ENCODE measurements around the gene CDK7. TPM values are rescaled to one million over a fixed set of nuclear protein-coding genes. Genes with fewer than 3 reads are reported as not detected.

Gene CDK7
- 10 to 100 TPM; 21.8 to 40.7 (median 32.2) TPM for total RNA-seq

DNA sequence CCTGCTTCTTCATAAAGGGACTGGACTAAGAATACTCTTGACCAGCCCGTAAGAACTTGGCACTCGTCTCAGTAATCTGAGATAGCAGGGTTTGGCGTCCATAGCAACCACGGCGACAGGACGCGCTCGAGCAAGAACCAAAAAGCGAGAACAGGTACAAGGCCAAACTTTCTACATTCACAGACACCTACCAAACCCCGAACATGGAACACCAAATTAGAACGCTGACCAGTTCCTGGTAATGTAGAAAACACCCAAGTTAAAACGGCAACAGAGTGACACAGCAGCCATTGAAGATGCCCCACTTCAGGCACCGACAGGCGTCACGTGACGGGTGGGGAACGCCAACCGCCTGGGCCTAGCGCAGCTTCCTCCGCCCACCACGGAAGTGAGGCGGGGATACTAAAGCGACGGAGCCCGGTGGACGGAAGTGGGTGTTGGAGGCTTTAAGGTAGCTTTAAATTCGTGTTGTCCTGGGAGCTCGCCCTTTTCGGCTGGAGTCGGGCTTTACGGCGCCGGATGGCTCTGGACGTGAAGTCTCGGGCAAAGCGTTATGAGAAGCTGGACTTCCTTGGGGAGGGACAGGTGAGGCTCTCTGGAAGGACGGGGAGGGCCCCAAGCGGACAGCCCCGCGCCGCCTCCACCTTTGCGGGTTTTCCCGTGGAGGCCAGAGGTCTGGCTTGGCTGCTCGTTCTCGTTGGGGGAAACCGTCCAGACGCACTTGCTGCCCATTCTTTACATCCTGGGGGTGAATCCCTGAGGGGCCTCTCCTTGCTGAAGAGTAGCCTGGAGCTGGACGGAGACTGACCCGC, at the start of gene CDK7:
CDK7 (plus strand) TSS at position 430 of the 812 bp plus-strand sequence; CDS start at position 520, 90 bp downstream.
- peaks cover 0 to 18% (median 3%) of the 10 kb centered on the region in 3 donors for H3K36me3 ChIP-seq
- peak; percentile 78 for DNase-seq
- peak within 1 kb of the TSS; percentile 88 to 96 (median 90) for H3K27ac ChIP-seq
- H3K27me3 ChIP-seq, result no peaks in the 10 kb centered on the region
- H3K4me1 ChIP-seq, result peaks cover 13 to 78% (median 23%) of the 10 kb centered on the region in 3 donors
- WGBS, 2 donors, result 0 to 2% methylated on average over 19 to 39 of the region's 49 CpGs
- peak within 1 kb of the TSS; percentile 68 to 96 (median 80) for H3K4me3 ChIP-seq
- peak in 3 of 4 donors; percentile 33 to 63 (median 54) for TF ChIP-seq POLR2A (IDR thresholded peaks at IDR 0.05)
- TF ChIP-seq, protein P1, sequence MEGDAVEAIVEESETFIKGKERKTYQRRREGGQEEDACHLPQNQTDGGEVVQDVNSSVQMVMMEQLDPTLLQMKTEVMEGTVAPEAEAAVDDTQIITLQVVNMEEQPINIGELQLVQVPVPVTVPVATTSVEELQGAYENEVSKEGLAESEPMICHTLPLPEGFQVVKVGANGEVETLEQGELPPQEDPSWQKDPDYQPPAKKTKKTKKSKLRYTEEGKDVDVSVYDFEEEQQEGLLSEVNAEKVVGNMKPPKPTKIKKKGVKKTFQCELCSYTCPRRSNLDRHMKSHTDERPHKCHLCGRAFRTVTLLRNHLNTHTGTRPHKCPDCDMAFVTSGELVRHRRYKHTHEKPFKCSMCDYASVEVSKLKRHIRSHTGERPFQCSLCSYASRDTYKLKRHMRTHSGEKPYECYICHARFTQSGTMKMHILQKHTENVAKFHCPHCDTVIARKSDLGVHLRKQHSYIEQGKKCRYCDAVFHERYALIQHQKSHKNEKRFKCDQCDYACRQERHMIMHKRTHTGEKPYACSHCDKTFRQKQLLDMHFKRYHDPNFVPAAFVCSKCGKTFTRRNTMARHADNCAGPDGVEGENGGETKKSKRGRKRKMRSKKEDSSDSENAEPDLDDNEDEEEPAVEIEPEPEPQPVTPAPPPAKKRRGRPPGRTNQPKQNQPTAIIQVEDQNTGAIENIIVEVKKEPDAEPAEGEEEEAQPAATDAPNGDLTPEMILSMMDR (IDR thresholded peaks at IDR 0.05), result peak in 1 of 6 experiments; percentile 11
- H3K9me3 ChIP-seq, result no peaks in the 10 kb centered on the region
- intact Hi-C loops (cut with DNase I), result no loop called here

DNA sequence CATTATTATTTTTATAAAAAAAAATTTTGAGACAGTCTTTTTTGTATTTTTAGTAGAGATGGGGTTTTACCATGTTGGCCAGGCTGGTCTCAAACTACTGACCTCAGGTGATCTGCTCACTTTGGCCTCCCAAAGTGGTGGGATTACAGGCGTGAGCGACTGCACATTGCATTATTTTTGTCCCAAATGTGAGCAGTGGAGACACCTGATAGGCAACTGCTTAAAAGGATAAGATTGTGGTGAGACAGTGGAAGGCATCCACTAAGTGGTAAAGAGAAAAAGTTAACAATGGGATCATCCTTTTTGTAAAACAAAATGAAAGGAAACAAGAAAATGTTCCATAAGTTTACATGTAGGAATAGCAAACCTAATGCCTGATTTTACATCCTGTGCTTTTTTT, 47.3 kb upstream of the CDK7 start:
- WGBS, 2 donors, result 93 to 100% methylated on average over 2 of the region's 2 CpGs
- intact Hi-C loops (cut with DNase I), result no loop called here
- Histone ChIP-seq H3K4me3 (no peak overlapping the region), H3K4me1 (peaks cover 7 to 20% (median 15%) of the 10 kb centered on the region in 3 donors), H3K36me3 (no peaks in the 10 kb centered on the region), H3K27me3 (no peaks in the 10 kb centered on the region), H3K9me3 (no peaks in the 10 kb centered on the region), H3K27ac (no peak overlapping the region)
- no peak for DNase-seq
- no peak for TF ChIP-seq POLR2A (IDR thresholded peaks at IDR 0.05)
- TF ChIP-seq, protein P1 (IDR thresholded peaks at IDR 0.05), result no peak

DNA sequence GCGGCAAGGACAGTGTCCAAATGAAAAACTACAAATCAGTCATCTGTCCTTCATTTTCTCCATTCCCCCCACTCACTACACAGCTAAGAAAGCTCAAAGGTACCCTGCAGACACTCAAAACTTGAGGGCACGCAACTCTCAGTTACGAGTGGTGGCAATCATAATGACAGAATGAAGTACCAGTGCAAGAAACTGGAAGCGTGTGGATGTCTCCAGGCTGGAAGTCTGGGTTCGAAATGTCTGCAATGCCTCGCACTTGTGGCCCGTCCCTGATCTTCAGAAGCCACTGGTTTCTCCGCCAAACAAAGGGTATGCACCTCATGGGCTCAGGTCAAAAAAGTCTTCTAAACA, 45.9 kb upstream of the CDK7 start:
- H3K9me3 ChIP-seq, result no peaks in the 10 kb centered on the region
- TF ChIP-seq, protein P1 (IDR thresholded peaks at IDR 0.05), result no peak
- no peak for TF ChIP-seq POLR2A (IDR thresholded peaks at IDR 0.05)
- H3K36me3 ChIP-seq, result no peaks in the 10 kb centered on the region
- peaks cover 7 to 20% (median 15%) of the 10 kb centered on the region in 3 donors for H3K4me1 ChIP-seq
- H3K4me3 ChIP-seq, result peak overlapping the region; percentile 53 to 92 (median 63)
- intact Hi-C loops (cut with DNase I), result no loop called here
- H3K27me3 ChIP-seq, result no peaks in the 10 kb centered on the region
- DNase-seq, result no peak
- WGBS, 2 donors, result 13 to 22% methylated on average over 8 of the region's 8 CpGs
- peak overlapping the region; percentile 75 to 85 (median 79) for H3K27ac ChIP-seq

DNA sequence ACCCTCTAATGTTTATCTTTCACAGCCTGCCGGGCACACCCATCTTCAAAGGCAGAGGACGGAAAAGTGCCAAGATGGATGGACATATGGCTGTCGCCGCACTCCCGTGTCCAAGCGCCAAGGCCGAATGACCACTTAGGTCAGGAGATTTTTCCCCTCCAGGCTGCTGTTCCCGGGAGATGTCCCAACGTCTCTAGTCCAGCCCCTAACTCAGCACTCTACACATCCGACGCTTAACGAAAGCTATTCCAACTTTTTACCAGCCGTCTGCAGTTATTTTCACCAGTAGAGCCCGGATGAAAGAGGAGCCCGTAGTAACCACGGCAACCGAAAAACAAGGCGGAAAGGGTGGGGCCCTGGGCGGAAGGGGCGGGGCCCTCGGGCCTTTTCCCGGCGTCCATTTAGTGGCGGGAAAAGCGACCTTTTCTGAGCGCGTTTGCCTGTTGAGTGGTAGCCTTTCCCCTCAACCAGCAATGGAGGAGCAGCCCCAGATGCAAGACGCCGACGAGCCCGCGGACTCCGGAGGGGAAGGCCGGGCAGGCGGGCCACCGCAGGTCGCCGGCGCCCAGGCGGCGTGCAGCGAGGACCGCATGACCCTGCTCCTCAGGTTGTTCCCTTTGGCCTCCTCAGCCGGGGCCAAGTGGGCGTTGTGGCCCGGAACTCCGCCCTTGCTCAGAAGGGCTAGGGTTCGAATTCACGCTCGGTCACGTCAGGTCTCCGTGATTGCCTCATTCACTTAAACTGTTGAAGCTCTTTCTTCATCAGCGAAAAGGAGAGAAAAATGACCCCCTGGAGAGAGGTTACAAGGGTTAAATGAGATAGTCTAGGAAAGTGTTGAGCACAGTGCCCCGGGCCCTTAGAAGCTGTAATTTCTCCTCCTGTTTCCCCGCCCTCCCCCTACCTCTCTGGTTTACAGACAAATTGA, 45.3 kb upstream of the CDK7 start, which contains the start of gene CENPH:
CENPH (plus strand) TSS at position 422 of the 925 bp plus-strand sequence; CDS start at position 474, 52 bp downstream.
- H3K4me1 ChIP-seq, result peaks cover 7 to 20% (median 15%) of the 10 kb centered on the region in 3 donors
- peak within 1 kb of the TSS; percentile 53 to 92 (median 63) for H3K4me3 ChIP-seq
- H3K36me3 ChIP-seq, result no peaks in the 10 kb centered on the region
- intact Hi-C loops (cut with DNase I), result no loop called here
- no peaks in the 10 kb centered on the region for H3K27me3 ChIP-seq
- no peaks in the 10 kb centered on the region for H3K9me3 ChIP-seq
- peak; percentile 19 for DNase-seq
- TF ChIP-seq, protein P1 (IDR thresholded peaks at IDR 0.05), result no peak
- no peak for TF ChIP-seq POLR2A (IDR thresholded peaks at IDR 0.05)
- 0 to 1% methylated on average over 18 to 30 of the region's 55 CpGs for WGBS, 2 donors
- H3K27ac ChIP-seq, result peak within 1 kb of the TSS; percentile 75 to 85 (median 79)
